Kasumi-1 (cell line): ENCODE measurements around the gene PRPF4.

Source experiments
- DNase-seq, 2 experiments: peaks; one replicate each; lab custom pipeline; 2025; lab: John Stamatoyannopoulos, UW

The PRPF4 gene

GRCh38 chr9:113311961-113312360, 36.5 kb downstream of the PRPF4 start:
- no peak for DNase-seq

DNA sequence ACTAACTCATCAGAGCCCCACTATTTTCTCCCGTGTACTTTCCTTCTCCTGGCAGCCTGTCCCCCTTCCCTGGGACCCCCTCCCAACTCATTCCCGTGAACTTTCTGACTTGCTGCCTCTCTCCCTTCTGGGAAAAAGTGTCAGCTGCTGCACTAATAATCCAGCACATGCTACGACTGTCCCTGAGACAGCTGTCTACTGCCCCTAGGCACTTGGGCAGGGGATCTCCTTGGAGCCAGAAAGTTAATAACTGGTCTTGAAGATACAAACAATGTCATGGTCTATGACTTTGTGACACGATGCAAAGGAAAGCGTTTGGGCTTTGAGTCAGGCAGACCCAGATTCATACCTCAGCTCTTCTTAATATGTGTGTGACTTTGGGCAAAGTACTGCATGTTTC, 37.8 kb downstream of the PRPF4 start:
- DNase-seq = no peak

DNA sequence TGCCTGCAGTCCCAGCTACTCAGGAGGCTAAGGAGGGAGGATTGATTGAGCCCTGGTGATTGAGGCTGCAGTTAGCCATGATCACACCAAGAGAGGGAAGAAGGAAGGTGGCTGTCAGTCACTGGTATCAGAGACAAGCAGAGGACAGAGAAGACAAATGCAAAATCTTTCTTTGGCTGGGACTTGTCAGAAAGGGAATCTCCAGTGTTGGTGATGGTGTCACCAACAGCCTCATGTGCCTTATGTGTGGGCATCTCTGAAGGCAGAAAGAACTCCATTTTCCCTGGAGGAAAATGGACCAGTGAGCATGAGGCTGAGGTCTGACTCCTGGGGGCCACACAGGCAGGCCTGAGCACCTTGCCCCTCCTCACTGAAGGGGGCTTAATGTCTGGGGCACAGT, 39.8 kb downstream of the PRPF4 start:
- DNase-seq = no peak

- DNase-seq = no peak
Measured at GRCh38 chr9:113316030-113316429, 40.6 kb downstream of the PRPF4 start.

DNA sequence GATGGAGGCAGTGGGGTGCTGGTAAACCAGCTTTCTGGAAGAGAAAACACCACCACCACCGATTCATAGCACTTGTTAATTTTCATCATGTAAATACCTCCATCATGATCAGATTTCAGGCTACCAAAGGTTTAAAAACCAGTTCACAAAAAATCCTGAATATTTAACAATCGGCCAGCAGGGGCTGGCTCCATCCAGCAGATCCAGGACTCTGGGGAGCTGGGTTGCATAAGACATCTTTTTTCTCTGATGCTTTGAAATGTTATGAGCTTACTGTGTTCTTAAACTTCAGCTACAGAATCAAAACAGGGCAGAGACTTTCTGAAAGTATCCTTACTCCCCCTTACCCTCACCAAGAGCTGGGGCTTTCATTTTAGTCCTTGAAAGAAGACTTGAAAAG, 42.3 kb downstream of the PRPF4 start:
- DNase-seq = no peak

DNA sequence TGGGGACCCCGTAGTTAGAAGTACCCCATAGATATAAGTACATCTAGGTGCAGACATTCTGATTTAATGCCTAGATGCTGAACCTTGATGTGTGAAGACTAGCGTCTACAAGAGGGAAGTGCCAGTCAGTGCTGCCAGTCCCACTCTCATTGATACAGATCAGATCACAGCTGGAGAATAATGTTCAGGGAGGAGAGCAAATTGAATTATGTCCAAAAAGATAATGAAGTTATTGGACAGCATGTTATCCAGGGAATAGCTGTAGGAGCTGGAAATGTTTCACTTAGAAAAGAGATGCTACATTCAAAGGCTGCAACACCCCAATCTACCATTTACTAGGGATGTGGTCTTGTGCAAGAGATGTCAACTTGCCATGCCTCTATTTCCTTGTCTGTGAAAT, 43.6 kb downstream of the PRPF4 start:
- no peak for DNase-seq

- no peak for DNase-seq
Measured at GRCh38 chr9:113320051-113320450, 44.6 kb downstream of the PRPF4 start.

DNA sequence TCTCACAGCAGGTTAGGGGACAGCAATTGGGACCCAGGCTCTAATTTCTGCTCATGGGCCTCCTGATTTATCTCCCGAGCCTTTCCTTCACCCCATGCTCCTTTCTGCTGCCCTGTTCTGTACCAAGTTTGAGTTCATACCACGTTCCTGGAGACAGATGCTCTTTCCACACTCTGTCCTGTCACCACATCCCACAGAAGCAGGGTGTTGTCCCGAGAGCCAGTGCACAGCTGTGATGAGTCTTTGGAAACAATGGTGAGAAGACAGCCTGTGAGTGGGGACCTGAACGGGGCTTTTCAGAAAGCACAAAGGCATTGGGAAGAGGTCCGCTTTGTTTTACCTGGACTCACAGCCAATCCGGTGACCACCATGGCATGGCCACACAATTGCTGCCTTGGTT, 47.2 kb downstream of the PRPF4 start:
- no peak for DNase-seq

GRCh38 chr9:113326230-113326629, 50.8 kb downstream of the PRPF4 start:
- no peak for DNase-seq

DNA sequence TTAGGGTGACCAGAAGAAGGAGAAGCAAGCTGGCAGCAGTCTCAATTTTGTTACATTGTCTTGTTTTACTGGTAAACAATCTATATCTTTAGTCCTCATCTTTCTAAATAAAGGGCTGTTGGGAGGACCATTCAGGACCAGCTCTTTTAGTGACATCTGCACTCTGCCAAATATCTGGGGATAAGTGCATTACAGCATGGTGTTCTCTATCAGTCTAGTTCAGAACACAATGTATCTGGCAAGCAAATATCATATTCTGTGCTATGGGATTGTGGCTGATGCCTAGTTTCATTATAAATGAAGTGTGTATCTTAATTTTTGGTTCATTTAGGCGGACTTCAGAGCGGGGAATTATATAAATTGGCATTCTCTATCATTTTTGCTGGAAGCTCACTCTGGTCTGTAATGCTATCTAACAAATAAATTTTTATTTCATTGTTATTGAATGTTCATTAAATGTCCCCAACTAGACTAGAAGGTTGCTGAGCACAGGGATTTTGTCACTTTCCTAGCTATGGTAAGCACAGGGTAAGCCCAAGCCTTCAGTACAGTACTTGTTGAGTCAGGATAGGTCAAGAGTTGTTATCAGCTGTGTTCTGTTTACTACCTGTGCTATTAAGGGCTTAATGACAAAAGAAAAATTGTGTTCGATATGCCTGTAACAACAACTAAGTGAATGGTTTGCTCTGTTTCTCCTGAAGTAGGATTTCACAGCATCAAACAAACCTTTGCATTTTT, 52.8 kb downstream of the PRPF4 start:
- DNase-seq = no peak

- no peak for DNase-seq
Measured at GRCh38 chr9:113331780-113332179, 56.3 kb downstream of the PRPF4 start.

GRCh38 chr9:113337714-113338113, 62.3 kb downstream of the PRPF4 start:
- DNase-seq = no peak

DNA sequence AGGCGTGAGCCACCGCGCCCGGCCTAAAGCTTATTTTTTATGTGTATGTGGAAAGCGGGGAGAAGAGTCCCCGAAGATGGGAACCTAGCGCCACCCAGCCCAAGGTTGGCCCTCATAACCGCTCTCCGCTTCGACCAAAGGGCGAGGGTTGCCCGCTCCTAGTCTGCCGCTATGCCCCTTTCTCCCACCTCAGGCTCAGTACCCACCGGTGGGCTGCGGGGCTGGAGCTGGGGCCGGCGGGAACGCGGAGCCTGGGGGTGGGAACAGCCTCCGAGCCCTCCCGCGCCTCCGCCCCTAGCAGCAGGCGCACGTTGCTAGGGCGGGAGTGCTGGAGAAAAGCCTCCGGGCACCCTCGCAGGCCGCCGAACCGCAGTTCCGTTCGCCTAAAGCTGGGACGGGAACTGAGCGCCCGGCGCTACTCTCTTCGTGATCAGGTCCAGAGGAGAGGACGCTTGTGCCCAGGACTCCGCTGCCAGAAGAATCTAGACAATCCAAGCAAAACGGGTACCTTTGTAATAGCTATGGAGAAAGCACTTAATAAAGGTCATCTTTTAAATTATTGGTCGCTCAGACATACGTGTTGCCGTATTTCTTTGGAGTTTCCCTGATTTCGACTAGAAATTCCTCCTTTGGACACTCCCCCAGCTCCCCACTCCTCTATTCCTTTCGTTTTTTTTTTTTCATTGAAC, 64.7 kb downstream of the PRPF4 start, which contains the start of gene WDR31:
Gene WDR31, minus strand, starts transcription at position 265 of the 689 bp plus-strand sequence. CDS start 8,253 bp downstream, outside the sequence.
- DNase-seq = peak; percentile 84 to 87

DNA sequence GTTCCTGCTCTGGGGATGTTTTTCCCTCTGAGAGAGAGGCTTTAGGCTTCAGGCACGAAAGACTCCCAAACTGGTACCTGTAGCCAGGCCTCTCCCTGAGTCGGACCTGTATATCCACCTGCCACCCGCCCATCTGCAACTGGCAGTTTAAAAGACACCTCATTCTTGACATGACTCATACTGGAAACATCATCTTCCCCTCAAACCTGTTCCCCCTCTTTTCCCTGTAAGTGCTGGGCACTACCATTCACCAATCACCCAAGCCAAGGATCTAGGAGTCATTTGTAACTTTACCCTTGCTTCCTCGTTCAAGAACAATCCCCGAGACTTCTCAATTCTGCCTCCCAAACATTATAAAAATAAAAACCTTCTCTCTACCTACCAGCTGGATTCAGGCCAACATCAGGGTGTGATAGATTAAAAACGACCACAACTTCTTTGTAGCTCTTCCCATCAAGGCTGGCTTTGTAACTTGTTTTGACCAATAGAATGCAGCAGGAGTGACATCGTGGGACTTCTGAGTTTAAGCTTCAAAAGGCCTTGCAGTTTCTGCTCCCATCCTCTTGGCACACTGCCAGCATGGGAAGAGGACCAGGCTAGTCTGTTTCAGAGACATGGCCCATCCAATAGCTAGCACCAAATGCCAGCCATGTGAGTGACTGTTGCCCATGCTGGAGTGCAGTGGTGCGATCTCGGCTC, 66.4 kb downstream of the PRPF4 start:
- DNase-seq = no peak
